ELF-1 (cell line): ENCODE data around the gene NKX1-2.

Experiments used
- DNase-seq: peaks from one replicate; pipeline ENCODE4 v3.0.0-alpha.2; 2016; ENCODE audit warnings: low read depth, low spot score

The NKX1-2 gene

DNA sequence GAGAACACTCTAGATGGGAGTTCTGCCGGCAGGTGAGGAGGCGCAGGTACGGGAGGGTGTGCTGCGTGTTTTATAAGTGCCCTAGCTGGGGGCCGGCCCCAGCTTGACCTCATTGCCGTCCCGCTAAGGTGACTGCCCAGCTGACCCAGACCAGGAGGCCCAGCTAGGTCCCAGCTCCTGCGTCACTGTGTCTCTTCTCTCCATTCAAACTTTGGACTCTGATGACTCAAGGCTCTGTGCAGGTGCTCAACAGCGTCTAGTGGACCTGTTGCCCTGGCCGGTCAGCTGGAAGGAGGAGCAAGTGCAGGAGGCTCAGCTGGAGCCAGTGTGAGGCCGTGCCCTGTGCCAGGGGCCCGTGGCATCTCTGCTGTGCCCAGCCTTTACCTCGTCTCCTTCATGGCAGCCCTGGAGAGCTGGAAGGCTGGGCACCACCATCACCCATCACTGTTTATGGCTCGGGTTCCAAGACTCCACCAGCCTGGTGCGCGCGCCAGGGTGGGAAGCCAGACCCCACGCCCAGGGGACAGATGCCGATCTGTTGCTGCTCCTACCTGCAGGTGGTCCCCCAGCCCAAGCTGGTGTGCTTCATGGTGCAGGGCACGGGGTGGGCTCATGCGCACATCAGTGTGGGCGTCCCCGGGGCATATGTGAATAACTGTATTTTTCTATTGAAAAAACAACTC is 26.3 kb upstream of the NKX1-2 start:
- DNase-seq, result no peak

DNA sequence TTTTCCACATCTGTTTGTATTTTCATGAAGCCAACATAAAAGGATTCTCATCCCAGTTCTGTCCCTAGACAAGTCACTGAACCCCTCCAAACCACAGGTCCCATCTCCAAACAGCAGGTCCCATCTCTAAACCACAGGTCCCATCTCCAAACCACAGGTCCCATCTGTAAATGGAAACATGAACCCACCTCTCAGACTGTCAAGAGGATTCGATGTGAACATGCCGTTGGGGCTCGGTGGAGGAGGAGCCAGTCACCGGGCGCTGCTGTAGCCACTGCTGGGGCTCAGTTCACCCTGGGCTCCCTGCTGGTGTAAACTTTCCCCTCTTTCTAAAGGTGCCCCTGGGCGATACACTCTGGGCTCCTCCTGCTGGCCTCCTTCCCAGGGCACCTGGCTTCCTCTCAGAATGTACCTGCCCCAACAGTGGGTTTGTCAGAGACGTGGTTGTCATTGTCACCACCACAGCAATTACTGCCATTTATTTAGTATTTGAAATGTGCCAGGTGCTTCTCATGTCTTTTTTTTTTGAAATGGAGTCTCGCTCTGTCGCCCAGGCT is 24.8 kb upstream of the NKX1-2 start:
- no peak for DNase-seq

DNA sequence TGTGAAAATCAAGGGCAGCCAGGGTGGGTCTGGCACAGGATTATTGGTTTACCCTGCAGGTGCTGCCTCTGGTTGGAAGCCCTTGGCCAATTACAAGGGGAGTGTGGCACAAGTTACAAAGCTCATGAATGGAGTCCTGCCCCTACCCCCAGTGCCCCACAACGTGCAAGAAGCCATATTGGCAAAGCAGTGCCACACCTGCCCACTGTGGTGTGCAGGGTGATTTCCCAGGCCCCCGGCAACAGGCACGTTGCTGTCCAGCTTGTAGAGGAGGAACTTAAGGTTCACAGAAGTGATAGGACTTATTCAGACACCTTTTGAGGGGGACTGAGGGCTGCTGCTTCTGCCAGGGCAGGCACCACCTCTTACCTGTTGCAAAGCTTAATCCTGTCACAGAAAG is 23.2 kb upstream of the NKX1-2 start:
- no peak for DNase-seq

DNA sequence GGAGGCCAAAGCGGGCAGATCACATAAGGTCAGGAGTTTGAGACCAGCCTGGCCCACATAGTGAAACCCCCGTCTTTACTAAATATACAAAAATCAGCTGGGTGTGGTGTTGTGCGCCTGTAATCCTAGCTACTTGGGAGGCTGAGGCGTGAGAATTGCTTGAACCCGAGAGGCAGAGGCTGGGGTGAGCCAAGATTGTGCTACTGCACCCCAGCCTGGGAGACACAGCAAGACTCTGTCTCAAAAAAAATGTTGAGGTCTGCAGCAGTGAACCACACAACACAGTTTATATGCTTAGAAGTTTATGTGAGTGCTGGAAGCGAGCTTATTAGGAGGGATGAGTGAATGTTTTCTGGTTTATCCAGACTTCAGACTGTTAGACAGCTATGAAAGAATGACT is 22.2 kb upstream of the NKX1-2 start:
- no peak for DNase-seq

DNA sequence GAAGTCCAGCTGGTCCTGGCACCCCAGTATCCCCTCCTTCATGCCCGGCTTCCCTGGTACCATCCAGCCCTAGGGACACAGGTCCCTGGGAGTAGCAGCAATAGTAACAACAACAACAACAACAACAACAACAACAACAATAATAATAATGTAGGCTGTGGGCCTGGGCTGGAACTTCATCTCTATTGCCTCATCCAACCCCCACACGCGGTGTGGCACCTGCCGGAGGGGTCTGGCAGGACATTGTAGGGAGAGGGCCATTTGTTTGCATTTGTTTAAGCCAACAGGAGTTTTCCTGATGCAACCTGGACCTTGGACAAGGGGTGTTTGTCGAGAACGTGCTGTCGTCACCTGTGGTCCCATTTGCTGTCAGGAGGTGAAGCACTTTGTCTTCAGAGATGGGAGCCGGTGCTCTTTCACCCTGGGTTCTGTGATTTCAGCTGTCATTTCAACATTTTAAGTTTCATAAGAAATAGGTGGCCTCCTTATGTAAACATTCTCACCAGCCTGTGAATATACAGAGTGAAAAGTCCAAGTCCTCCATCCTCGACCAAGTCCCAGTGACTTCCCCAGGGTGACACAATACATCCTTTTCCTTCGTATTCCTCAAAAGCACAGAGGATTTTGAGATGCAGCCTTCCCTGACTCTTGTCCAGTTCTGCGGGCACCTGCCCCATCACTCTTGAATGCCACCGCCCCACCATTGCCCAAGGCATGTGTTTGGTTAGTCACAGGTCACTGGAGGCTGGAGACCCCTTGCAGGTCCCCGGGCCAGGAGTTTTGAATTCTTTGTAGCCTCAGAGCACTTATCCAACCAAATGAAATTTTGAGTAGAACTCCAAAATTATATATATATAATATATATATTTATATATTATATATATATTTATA is 21.0 kb upstream of the NKX1-2 start:
- no peak for DNase-seq

DNA sequence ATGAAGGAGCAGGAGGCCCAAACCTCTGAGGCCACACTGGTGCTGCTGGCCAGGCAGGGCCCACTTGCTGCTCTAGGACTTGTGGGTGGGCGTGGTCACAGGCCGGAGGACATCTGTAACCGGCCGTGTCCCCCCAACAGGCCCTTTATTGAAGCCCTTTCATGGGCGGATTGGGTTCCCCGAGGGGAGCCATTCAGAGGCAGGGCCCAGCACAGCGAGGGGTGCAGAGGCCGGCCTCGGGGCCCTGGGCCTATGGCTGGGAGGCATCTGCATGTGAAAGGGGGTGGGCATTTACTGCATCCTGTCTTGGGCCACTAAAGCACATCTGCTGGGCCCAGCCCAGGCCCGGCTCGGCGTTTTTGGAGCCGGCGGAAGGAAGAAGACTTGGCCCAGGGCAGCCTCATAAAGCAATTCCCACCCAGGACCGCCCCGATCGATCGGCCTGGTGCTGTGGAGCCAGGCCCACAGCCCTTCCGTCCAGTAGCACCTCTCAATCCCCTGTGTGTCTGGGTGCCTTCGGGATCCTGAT is 20.2 kb upstream of the NKX1-2 start:
- peak; percentile 78 for DNase-seq

DNA sequence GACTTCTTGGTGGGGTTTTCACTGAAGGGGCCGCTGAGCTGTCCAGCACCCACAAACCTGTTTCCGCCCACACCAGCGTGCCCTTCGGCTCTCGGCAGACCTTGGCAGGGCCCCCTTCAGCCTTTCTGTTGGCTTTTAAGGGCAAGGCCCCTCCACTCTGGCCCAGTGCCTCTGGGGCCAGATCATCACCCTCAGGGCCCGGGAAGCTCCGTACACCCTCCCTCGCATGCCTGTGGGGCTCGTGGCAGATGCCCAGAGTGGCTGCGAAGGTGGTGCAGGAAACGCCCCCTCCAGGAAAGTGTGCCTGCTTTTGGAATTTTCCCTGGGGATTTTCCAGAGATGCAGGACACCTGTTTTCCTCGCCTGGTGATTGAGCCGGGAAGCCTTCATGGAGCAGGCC is 18.8 kb upstream of the NKX1-2 start:
- DNase-seq, result no peak

DNA sequence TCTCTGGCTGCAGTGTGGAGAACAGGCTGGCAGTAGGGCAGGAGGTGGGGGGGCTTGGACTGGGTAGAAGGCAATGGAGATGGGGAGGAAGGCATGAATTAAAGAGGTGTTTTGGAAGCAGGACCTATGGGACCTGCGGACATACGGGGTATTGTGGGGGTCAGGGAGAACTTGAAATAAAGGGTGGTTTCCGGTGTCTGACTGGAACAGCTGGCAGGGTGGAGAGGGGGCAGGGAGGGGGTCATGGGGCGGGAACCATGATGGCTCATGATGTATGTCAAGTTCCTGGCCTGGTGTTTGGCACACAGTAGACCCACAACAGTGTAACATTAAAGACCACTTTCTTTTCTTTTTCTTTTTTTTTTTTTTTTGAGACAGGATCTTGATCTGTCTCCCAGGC is 17.3 kb upstream of the NKX1-2 start:
- no peak for DNase-seq

DNA sequence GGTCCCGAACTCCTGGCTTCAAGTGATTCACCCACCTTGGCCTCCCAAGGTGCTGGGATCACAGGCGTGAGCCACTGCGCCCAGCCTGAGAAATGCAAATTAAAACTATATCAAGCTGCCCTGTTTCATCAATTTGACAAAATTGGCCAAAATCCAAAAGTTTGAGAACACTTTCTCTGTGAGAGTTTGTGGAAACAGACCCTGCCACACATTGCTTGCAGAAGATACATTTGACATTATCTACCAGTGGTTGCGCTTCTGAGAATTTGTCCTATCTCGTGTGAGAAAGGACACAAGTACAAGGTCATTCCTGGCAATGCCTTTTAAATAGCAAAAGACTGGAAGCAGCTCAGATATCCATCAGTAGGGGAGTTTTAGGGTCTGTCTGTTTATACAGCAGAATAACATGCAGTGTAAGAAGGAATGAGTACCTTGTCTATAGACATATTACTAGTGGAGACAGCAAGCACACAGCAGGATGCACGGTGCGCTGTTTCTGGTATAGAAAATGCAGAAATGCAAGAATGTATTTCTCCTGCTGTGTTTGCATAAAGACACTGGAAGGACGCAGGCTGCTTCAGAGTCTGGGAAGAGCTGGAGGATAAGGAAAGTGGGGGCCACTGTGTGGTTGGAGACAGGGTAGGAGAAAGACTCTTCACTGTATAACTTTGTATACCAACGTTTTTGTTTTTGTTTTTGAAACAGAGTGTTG is 16.1 kb upstream of the NKX1-2 start:
- no peak for DNase-seq

DNA sequence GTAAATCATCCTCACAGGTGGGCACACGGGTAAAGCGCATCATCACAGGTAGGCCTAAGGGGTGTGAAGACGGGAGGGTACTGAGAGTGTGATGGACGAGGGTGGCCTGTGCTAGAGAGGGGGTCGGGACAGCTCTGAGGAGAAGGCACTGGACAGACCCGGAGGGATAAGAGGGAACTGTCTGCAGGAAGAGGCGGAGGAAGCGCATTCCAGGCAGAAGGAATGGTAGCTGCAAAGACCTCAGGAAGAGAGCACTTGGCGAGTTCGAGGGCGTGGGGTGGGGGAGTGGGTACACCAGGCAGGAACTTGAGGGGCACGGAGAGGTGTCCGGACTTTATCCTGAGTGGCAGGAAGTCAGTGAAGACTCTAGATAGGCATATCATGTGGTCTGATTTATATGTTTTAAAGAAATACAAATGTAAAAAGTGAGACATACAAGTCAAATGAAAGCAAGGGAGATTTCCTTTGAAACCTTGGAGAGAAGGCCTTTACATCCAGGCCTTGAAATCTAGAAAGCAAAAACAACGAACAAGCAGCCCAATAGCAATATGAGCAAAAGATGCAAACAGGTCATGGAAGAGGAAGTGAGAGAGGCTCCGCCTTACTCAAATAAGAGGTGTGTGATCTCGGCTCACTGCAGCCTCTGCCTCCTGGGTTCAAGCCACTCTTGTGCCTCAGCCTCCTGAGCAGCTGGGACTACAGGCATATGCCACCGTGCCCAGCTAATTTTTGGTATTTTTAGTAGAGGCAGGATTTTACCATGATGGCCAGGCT is 15.4 kb upstream of the NKX1-2 start:
- DNase-seq, result no peak

DNA sequence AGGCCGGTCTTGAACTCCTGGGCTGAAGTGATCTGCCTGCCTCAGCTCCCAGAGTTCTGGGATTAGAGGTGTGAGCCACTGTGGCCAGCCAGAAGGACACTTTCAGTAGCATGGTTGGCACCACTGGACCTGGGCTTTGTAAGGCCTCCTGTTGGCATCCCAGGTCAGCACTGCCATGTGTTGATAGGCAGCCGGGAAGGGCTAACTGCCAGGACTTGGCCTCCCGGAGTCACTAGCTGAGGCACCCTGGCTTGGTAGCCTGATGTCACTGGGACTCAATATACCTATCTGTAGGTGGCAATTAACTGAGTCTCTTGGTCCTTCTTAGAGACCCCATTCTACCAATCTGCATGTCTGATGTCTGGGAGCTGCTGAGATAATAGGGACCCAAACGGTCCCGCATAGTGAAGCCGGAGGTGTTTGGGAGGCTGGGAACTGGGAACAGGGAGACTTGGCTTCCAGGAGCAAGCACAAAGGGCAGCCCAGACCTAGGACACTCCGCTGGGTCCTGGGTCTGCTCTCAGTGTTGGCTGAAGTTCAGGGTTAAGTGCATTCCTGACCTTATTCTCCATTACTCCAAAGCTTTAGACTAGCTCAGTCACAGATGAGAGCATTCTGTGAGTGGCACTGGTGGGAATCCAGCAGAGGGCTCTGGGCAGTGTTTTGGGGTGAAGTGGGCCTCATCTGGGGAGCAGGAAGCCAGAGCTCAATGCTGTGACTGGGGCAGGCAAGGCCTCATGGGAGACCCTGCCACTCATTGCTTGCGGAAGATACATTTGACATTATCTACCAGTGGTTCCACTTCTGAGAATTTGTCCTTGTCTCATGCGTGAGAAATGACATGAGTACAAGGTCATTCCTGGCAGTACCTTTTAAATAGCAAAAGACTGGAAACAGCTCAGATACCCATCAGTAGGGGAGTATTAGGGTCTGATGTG is 14.5 kb upstream of the NKX1-2 start:
- no peak for DNase-seq

DNA sequence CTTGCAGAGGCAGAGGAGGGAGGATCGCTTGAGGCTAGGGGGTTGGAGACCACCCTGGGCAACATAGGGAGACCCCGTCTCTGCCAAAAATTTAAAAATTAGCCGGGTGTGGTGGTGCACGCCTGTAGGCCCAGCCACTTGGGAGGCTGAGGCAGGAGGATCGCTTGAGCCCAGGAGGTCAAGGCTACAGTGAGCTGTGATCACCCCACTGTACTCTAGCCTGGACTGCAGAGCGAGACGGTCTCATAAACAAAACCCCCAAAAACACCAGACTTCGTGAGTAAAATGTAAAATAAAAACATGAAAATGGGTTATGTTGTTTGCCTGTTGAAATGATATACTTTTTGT is 12.5 kb upstream of the NKX1-2 start:
- no peak for DNase-seq

DNA sequence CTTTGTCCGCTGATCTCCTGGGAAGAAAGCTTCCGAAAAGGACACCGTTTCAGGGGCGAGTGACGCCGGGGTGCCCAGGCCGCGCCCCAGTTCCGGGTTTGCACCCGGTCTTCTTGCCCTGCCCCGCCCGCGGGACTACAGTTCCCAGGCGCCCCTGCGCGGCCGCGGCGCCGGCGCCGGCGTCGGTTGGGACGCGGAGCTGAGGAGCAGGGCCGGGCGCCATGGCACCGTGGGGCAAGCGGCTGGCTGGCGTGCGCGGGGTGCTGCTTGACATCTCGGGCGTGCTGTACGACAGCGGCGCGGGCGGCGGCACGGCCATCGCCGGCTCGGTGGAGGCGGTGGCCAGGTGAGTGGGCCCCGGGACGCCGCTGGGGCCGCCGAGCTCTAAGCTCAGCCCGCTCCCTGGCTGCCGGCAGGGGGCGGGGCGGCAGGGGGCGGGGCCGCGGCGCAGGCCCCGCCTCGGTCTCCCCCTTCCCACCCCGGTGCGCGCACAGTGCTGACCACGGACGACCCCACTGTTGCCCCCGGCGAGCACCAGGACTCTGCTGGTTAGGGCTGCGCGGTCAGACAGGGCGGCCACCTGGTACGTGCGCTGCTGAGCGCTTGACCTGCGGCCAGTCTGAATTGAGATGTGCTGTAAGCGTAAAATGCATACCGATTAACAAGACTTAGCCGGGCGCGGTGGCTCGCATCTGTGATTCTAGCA is 12.0 kb upstream of the NKX1-2 start, which contains the start of gene LHPP:
LHPP (plus strand) TSS at position 182 of the 706 bp plus-strand sequence; CDS start at position 222, 40 bp downstream.
- peak; percentile 84 for DNase-seq

DNA sequence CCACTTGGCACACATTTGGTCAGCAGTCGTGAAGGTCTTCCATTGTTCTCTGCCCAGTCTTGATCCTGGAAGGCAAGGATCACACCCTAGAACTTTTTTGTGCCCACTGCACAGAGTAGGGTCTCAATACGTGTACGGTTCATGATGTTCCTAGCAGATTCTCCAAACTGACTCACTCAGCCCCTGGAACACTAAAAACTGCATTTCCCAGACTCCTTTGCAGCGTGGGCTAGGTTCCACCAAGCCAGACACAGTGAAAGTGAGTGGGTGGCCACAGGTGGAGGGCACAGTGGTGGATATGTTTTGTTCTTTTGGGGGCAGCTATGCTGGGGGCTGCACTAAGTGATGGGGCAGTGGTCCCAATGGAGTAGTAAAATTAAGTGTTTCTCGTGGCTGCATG is 10.3 kb upstream of the NKX1-2 start:
- no peak for DNase-seq

DNA sequence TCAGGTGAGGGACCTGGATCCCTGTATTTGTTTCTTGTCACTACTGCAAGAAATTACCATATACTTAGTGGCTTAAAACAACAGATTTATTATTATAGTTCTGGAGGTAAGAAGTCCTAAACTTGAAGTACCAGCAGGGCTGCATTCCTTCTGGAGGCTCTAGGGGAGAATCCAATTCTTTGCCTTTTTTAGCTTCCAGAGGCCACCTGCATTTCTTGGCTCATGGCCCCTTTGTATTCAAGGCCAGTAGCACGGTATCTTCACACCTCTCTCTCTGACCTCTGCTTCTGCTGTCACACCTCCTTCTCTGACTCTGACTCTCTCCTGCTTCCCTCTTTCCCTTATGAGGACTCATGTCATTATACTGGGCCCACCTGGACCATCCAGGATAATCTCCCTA is 9.6 kb upstream of the NKX1-2 start:
- DNase-seq, result peak; percentile 74

DNA sequence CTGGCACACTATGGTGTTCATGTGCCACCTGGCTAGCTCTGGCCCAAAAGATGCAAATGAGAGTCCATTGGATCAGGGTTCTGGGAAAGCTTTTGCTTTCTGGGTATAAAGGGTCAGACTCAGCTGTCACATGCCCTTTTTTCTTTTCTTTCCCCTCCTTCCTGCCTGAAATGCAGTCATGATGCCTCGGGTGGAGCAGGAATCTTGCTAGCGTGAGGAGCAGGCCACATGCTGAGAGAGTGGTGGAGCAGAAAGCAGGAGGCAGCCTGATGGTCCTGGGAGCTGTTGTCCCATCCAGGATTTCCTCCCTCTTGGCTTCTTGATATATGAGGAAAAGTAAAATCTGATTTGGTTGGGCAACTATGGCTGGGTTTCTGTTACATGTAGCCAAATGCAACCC is 9.1 kb upstream of the NKX1-2 start:
- DNase-seq, result no peak

DNA sequence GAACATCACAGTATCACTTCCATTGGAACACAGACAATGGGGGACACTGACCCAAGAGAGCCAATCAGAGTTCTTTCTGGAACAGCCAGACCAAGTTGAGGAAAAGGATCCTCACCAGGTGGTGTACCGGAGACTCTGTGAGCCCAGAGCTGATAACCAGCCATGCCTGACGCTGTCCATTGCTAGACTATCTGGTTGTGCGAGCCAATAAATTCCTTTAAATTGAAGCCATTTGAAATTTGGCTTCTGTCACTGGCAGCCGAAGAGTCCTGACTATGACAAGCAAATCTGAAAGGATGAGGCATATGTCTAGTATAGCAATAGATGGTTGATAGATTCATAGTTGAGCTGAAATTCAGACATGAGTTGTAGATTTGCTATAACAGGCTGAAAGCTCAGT is 8.6 kb upstream of the NKX1-2 start:
- no peak for DNase-seq

DNA sequence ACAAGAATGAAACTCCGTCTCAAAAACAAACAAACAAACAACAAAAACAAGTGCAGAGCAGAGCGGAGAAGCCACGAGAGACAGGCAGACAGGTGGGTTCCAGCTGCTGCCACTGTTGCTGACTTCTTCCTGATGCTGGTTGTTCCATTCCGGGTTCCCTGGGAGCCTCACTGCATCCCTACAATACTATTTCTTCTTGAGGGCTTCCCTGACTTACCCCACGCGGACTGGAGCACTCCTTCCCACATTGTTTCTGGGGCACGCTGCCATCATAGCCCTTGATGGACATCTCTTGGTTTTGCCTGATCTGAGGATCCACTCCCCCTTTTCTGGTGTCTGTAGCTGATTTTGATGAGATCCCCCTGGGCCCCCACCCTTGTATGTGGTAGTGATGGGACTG is 5.6 kb upstream of the NKX1-2 start:
- no peak for DNase-seq

DNA sequence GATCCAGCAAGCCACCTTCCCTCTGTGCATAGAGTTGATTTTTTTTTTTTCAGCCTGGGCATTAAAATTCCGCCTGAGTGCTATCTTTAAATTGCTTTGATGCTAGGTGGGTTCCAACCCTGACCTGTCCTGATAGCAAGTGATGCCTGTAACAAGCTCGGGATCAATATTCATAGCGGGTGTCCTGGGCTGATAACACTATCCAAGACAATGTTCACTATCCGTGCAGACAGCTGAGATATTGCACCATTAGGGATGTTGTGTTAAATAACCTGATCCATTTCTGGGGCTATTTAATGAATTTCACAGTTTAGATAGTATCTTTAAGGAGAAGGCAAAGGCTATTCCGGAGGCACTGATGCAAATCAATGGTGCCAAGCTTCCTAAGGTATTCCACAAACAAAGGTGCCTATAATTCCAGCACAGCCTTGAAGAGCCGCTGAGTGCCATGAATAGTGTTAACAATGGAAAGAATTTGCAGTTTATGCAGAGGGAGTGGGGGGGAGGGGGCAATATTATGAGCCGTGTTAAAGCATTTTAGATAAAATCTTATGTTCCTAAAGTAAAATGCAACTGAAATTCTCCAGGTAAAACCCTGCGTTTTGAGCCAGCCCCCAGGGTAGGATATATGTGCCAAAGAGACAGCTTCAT is 4.2 kb upstream of the NKX1-2 start:
- DNase-seq, result no peak
